ENCODE results near the gene COX19. TPM values are rescaled to one million over a fixed set of nuclear protein-coding genes. Genes with fewer than 3 reads are reported as not detected.

The COX19 gene
- total and polyA plus RNA-seq, 7 donors: 5.1 to 12.7 (median 9.2) TPM

DNA sequence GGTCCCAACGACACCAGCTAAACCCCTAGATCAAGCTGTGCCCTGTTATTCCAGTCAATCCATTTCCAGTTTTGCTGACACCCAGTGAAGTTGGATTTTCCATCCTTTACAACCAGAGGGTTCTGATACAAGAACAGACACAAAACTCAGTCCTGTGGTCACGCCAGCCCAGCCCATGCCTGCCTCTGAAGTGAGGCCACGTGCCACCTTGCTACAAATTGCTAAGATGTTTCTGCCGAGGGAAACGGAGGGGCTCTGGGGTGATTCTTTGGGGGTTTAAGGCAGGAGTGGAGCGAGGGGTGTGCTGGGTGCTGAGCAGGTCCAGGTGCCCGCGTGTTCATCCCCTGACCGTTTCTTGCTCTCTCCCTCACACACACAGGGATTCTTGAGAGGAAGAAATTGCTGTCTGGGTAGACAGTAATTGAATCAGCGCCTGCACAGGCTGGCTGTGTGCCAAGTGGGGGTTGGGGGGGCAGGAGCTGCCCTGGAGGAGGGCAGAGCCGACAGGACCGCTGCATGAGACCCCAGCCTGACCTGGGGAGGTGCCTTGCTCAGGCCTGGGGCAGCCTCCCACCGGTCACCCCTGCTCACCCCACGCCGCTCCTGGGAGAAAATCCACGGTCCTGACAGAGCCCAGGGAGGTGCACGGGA lies 58.9 kb downstream of the COX19 start:
- H3K4me3 ChIP-seq: no peak overlapping the region
- no peak overlapping the region for H3K27ac ChIP-seq
- peak; percentile 67 for DNase-seq
- 16 to 58% methylated on average over 17 of the region's 17 CpGs for WGBS, 2 donors
- H3K4me1 ChIP-seq: peaks cover 0 to 14% (median 10%) of the 10 kb centered on the region in 4 donors
- TF ChIP-seq, protein P1, sequence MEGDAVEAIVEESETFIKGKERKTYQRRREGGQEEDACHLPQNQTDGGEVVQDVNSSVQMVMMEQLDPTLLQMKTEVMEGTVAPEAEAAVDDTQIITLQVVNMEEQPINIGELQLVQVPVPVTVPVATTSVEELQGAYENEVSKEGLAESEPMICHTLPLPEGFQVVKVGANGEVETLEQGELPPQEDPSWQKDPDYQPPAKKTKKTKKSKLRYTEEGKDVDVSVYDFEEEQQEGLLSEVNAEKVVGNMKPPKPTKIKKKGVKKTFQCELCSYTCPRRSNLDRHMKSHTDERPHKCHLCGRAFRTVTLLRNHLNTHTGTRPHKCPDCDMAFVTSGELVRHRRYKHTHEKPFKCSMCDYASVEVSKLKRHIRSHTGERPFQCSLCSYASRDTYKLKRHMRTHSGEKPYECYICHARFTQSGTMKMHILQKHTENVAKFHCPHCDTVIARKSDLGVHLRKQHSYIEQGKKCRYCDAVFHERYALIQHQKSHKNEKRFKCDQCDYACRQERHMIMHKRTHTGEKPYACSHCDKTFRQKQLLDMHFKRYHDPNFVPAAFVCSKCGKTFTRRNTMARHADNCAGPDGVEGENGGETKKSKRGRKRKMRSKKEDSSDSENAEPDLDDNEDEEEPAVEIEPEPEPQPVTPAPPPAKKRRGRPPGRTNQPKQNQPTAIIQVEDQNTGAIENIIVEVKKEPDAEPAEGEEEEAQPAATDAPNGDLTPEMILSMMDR (IDR thresholded peaks at IDR 0.05): no peak
- TF ChIP-seq EP300 (IDR thresholded peaks at IDR 0.05): no peak
- TF ChIP-seq POLR2AphosphoS5 (IDR thresholded peaks at IDR 0.05): no peak
- TF ChIP-seq POLR2A (IDR thresholded peaks at IDR 0.05): no peak
- H3K9me3 ChIP-seq: no peaks in the 10 kb centered on the region
- intact Hi-C loops (cut with DNase I): loop anchor here (5.0 kb wide), 1 partner anchor 36 kb away; the partner anchor contains the start of gene ADAP1
- no peaks in the 10 kb centered on the region for H3K27me3 ChIP-seq
- H3K36me3 ChIP-seq: peaks cover 0 to 5% (median 0%) of the 10 kb centered on the region in 4 donors

Small RNAs within 50 kb of the gene (small RNA-seq; reads per million reads assigned to genes)
- gene MIR339: 4.3 to 5.3 (median 5.0) reads per million in 3 donors

Other genes with a start within 250 kb of the COX19 start
- 10 to 100 TPM; 13.2 to 25.4 (median 16.0) TPM for gene DNAAF5, start 248.8 kb downstream of the COX19 start, total RNA-seq
- 10 to 100 TPM in 1 of 3 donors, 1 to 10 TPM in 2; 7.8 to 23.4 (median 9.7) TPM for gene DNAAF5, start 248.8 kb downstream of the COX19 start, polyA plus RNA-seq
- 10 to 100 TPM in 3 of 4 donors, 1 to 10 TPM in 1; 9.7 to 26.6 (median 10.9) TPM for gene PRKAR1B, start 248.3 kb downstream of the COX19 start, total RNA-seq
- gene PRKAR1B, start 248.3 kb downstream of the COX19 start, polyA plus RNA-seq: 10 to 100 TPM in 2 of 3 donors, 1 to 10 TPM in 1; 9.5 to 20.4 (median 12.6) TPM
- 100 to 1,000 TPM; 108 to 130 (median 119) TPM for gene SUN1, start 143.1 kb downstream of the COX19 start, total RNA-seq
- 10 to 100 TPM; 23.4 to 71.0 (median 30.1) TPM for gene SUN1, start 143.1 kb downstream of the COX19 start, polyA plus RNA-seq
- 10 to 100 TPM; 20.3 to 32.4 (median 25.4) TPM for gene GET4, start 99.0 kb downstream of the COX19 start, total RNA-seq
- gene GET4, start 99.0 kb downstream of the COX19 start, polyA plus RNA-seq: 10 to 100 TPM; 25.8 to 51.4 (median 31.2) TPM
- gene ADAP1, start 20.9 kb downstream of the COX19 start, total RNA-seq: 10 to 100 TPM; 11.4 to 72.6 (median 28.9) TPM
- gene ADAP1, start 20.9 kb downstream of the COX19 start, polyA plus RNA-seq: 100 to 1,000 TPM in 2 of 3 donors, 10 to 100 TPM in 1; 99.1 to 157 (median 109) TPM
- under 1 TPM in 1 of 4 donors, not detected in 3; 0.83 TPM for gene CYP2W1, start 7.6 kb upstream of the COX19 start, total RNA-seq
- 1 to 10 TPM in 1 of 3 donors, not detected in 2; 3.8 TPM for gene CYP2W1, start 7.6 kb upstream of the COX19 start, polyA plus RNA-seq
- gene GPR146, start 69.0 kb upstream of the COX19 start, total RNA-seq: 10 to 100 TPM; 10.8 to 33.5 (median 27.2) TPM
- 1 to 10 TPM; 3.0 to 7.1 (median 5.5) TPM for gene GPR146, start 69.0 kb upstream of the COX19 start, polyA plus RNA-seq
- gene GPER1, start 112.6 kb upstream of the COX19 start, total RNA-seq: 10 to 100 TPM in 2 of 4 donors, 1 to 10 TPM in 2; 4.6 to 15.8 (median 8.1) TPM
- 1 to 10 TPM; 3.5 to 4.2 (median 3.9) TPM for gene GPER1, start 112.6 kb upstream of the COX19 start, polyA plus RNA-seq
- 10 to 100 TPM; 21.6 to 28.2 (median 25.0) TPM for gene ZFAND2A, start 184.6 kb upstream of the COX19 start, total RNA-seq
- 100 to 1,000 TPM in 1 of 3 donors, 10 to 100 TPM in 2; 35.5 to 231 (median 99.7) TPM for gene ZFAND2A, start 184.6 kb upstream of the COX19 start, polyA plus RNA-seq